HG02970 (cell line): ENCODE data around the gene TEP1.
"Not testable (repeated sequence)": the region's sequence is repeated elsewhere in the genome, so short reads cannot be mapped to it uniquely, and the experiment has no call there.

Source experiments
- ATAC-seq: cut with Tn5 transposase; IDR thresholded peaks from one replicate; pipeline ENCODE4 v1.9.1; 2021; ENCODE audit warnings: mild to moderate bottlenecking, moderate library complexity, moderate number of reproducible peaks; ENCODE audit not compliant: unreplicated experiment, low FRiP score

Gene TEP1

DNA sequence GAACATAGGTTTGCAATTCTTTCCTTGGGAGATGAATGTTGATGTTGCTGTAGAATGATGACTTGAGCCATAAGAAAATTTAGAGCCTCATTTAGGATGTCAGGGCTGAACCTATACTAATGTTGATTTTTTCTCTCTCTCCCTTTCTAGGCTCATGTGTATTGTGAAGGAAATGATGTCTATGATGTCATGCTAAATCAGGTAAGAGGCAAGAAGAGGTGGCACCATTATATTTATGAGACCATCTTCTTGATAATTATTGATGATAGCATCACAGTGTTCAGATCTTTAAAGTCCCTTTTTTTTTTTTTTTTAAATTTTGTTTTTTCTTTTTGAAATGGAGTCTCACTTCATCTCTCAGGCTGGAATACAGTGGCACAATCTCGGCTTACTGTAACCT is 66.6 kb downstream of the TEP1 start:
- no peak for ATAC-seq

- ATAC-seq = no peak
These were observed 67.9 kb downstream of the TEP1 start for GRCh38 chr14:20345366-20345765.

- ATAC-seq = no peak
These were observed 69.5 kb downstream of the TEP1 start for GRCh38 chr14:20343862-20344220.

- peak; percentile 94 for ATAC-seq
These were observed 70.0 kb downstream of the TEP1 start, which contains the start of gene PARP2 for GRCh38 chr14:20343092-20343861. Gene PARP2, plus strand, starts transcription at chr14:20343635. Its CDS starts 7 bp downstream, at chr14:20343642.

DNA sequence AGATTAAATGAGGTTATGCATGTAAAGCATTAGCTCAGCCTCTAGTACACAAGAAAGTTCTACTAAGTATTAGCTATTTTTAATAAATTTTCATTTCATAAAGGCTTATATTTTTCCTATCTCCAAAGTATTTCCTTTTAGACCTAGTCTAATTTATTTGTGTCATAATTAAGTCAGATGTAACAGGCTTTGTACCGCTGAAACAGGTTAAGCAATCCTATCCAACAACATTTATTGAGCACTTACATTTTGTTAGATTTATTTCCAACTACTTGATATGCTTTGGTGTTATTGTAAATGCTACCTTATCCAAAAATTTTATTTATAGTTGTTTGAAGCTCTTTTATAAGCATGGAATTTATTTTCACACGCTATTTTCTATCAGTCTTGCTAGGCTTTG is 71.7 kb downstream of the TEP1 start:
- no peak for ATAC-seq

- ATAC-seq = not testable (repeated sequence)
These were observed 72.3 kb downstream of the TEP1 start for GRCh38 chr14:20341032-20341431.

DNA sequence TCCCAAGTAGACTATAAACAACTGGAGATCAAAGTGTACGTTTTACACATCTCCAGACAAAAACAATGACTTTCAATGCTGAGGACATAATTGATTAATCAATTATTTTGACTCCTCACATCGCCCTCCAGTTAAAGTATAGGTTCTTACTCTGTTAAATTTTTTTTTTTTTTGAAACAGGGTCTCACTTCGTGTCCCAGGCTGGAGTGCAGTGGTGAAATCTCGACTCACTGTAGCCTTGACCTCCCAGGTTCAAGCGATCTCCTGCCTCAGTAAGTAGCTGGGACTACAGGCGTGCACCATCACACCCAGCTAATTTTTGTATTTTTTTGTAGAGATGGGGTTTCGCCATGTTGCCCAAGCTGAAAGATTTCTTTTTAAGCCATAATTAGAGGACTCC is 79.3 kb downstream of the TEP1 start:
- no peak for ATAC-seq

GRCh38 chr14:20333494-20333841 is 79.8 kb downstream of the TEP1 start:
- ATAC-seq = no peak

DNA sequence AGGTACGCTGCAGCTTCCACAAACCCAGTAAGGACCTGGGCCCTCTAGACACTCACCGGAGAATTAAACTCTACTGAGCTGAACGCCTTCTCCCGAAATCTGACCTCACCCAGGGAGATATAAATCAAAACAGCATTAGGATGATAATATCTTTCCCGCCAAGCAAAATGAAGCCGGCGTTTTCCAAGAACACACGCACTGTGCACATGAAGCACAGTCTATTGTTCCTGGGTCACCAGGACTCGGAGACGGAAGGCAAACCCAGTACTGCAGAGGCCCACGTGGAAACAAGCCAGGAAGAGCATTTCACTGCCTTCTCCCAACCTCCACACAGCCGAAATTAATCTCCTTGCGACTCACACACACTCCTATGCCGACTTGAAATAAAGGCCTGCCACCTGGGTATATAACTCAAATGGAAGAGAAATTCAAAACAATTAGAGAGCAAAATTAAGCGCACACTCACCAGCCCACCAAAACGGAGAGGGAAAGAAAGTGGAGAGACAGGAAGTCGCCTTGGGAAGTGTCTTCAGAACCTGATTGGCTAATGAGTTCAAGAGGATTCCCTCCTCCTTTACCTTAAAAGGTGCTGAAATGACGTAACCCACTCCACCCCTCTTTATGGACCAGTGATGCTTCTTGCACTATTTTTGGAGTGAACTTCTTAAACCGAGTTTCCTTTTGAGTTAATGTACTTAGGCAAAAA is 80.4 kb downstream of the TEP1 start, which contains the start of gene CCNB1IP1:
TSS of gene CCNB1IP1 (minus strand) at position 492 of the 706 bp plus-strand sequence. CDS start 16,756 bp downstream, outside the sequence.
- peak; percentile 90 for ATAC-seq

DNA sequence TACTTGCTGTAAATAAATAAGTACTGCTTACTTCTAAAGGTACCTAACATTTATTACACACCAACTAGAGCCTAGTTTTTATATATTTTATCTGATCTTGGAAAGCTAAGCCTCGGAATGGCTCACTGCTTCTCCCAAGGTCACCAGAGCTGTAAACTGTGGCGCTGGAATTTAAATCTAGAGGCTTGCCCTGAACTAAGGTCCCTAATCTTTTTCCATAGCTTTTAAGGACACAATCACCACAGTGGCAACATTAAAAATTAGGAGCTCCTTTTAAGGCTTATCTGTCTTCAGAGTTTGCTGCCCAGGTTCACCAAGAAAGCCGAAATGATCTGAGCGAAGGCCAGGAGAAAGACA is 80.9 kb downstream of the TEP1 start:
- no peak for ATAC-seq

DNA sequence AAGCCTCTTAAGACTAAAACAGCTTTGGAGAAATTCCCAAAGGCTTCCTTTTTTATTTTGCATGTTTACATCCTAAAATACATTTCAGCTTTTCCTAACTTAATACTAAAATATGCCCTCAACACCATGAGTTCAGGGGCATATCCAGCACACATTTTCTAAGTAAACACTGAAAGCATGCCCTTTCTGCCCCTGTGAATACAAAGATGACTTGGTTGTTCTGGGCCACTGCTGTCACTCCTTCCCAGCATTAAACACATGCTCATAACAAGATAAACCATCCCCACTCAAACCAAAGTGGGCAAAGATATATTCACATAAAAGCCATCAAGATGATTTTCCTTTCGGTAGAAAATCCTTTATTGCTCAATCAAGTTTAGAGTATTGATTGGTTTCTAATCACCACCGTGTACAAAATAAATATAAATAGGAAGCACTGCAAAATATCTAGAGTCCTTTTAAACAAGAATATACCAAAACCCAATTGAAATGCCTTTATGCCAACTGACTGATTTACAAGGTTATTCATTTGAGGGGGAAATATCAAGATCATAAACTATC is 82.2 kb downstream of the TEP1 start:
- ATAC-seq = no peak

- no peak for ATAC-seq
These were observed 83.9 kb downstream of the TEP1 start for GRCh38 chr14:20329355-20329754.

- no peak for ATAC-seq
These were observed 84.6 kb downstream of the TEP1 start for GRCh38 chr14:20328705-20329104.

- ATAC-seq = peak; percentile 56
These were observed 86.1 kb downstream of the TEP1 start for GRCh38 chr14:20327005-20327869.

DNA sequence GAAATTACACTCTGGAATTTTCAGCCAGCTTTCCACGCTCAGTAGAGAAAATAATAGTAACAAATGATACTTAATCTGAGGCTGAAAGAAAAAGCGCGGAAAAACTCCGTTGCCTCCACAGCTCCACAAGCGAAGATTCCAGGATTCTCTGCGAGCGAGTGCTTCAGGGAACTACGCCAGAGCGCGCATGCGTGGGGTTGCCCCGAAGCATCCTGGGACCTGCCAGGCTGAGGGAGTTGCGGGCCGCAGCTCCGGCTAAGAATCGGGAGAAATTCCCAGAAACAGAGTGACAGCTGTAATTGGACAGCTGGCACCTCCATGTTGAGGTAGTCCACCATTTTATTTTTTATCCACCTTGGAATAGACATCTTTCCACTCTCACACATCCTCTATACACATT is 95.6 kb downstream of the TEP1 start:
- no peak for ATAC-seq
